ENCODE measurements around the gene KIF16B. TPM values are rescaled to one million over a fixed set of nuclear protein-coding genes. Genes with fewer than 3 reads are reported as not detected.

KIF16B gene
- total RNA-seq, 6 donors from 2014 or later: 18.4 to 114 (median 26.3) TPM

DNA sequence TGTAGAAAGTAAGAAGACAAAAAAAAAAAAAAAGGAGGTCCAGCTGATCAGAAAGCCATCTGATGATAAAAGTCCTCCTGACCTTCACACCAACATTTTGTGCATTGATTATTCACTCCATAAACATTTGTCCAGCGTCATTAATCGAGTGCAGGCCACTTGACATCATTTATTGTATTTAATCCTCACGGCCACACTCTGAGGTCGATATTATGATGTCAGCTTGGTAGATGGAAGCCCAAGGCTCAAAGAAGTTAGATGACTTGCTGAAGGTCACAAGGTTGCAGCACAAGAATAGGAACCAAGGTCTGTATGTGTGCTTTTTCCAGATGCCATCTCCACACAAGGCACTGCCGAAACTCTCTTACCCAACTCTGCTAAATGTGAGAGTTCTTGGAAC is 328.4 kb downstream of the KIF16B start:
- 87 to 92% methylated on average over 5 of the region's 5 CpGs for WGBS, 2 donors
- Histone ChIP-seq H3K4me3 (no peak overlapping the region), H3K36me3 (no peaks in the 10 kb centered on the region), H3K9me3 (peaks cover 0 to 7% (median 3%) of the 10 kb centered on the region in 4 donors), H3K27me3 (no peaks in the 10 kb centered on the region), H3K4me1 (no peaks in the 10 kb centered on the region), H3K27ac (no peak overlapping the region)
- ATAC-seq (ENCODE audit: low FRiP score in 2 of 2) (no peak), DNase-seq (no peak)
- no peak for TF ChIP-seq POLR2AphosphoS5 (IDR thresholded peaks at IDR 0.05)
- no peak for TF ChIP-seq POLR2A (IDR thresholded peaks at IDR 0.05)
- TF ChIP-seq, protein P1, sequence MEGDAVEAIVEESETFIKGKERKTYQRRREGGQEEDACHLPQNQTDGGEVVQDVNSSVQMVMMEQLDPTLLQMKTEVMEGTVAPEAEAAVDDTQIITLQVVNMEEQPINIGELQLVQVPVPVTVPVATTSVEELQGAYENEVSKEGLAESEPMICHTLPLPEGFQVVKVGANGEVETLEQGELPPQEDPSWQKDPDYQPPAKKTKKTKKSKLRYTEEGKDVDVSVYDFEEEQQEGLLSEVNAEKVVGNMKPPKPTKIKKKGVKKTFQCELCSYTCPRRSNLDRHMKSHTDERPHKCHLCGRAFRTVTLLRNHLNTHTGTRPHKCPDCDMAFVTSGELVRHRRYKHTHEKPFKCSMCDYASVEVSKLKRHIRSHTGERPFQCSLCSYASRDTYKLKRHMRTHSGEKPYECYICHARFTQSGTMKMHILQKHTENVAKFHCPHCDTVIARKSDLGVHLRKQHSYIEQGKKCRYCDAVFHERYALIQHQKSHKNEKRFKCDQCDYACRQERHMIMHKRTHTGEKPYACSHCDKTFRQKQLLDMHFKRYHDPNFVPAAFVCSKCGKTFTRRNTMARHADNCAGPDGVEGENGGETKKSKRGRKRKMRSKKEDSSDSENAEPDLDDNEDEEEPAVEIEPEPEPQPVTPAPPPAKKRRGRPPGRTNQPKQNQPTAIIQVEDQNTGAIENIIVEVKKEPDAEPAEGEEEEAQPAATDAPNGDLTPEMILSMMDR (IDR thresholded peaks at IDR 0.05): no peak

DNA sequence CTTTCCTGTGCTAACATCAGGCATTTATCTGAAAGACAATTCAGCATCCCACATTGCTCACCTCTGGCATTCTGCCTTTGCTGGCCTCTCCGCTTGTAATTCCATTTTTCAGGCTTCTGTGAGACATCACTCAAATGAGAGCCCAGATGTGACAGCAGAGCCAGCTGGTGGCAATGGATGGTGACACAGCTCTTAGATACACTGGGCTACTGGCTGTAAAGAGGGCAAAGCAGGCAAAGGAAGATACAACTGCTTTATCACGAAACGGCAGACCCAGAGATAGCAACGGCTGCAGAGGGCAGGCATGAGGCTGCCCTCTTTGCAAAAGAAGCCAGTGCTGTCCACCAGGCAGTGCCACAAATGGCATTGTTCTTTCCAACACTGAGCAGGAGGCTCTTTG is 329.8 kb downstream of the KIF16B start:
- Histone ChIP-seq H3K27me3 (no peaks in the 10 kb centered on the region), H3K4me1 (no peaks in the 10 kb centered on the region), H3K4me3 (no peak overlapping the region), H3K27ac (no peak overlapping the region), H3K9me3 (peaks cover 0 to 11% (median 4%) of the 10 kb centered on the region in 4 donors), H3K36me3 (no peaks in the 10 kb centered on the region)
- TF ChIP-seq, protein P1 (IDR thresholded peaks at IDR 0.05): no peak
- no peak for TF ChIP-seq EP300 (IDR thresholded peaks at IDR 0.05)
- no peak for TF ChIP-seq POLR2AphosphoS5 (IDR thresholded peaks at IDR 0.05)
- no peak for TF ChIP-seq POLR2A (IDR thresholded peaks at IDR 0.05)
- WGBS, 2 donors: 72 to 81% methylated on average over 4 of the region's 4 CpGs
- no peak for ATAC-seq (ENCODE audit: low FRiP score in 2 of 2)
- DNase-seq: no peak

DNA sequence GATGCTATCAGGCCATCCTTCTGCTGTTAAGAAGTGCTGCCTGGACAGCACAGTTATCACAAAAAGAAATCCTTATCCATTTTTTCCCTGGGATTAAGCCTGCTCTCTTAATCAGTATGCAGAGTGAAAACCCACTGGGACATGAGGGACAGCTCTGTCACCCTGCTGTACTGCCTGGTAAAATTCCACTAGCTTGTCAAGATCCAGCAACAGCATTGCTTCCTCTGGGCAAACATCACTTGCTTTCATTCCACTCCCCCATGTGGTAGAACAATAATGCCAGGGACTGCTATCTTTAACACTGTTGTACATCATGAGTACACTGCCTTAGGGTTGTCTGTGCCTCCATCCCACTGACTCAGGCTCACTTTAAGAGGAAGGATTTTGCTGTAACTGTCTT is 331.3 kb downstream of the KIF16B start:
- Histone ChIP-seq H3K27ac (no peak overlapping the region), H3K27me3 (no peaks in the 10 kb centered on the region), H3K9me3 (peaks cover 0 to 14% (median 8%) of the 10 kb centered on the region in 4 donors), H3K4me1 (no peaks in the 10 kb centered on the region), H3K4me3 (no peak overlapping the region), H3K36me3 (no peaks in the 10 kb centered on the region)
- TF ChIP-seq EP300 (IDR thresholded peaks at IDR 0.05): no peak
- TF ChIP-seq, protein P1 (IDR thresholded peaks at IDR 0.05): no peak
- no peak for TF ChIP-seq POLR2A (IDR thresholded peaks at IDR 0.05)
- TF ChIP-seq POLR2AphosphoS5 (IDR thresholded peaks at IDR 0.05): no peak
- no peak for DNase-seq
- ATAC-seq (ENCODE audit: low FRiP score in 2 of 2): no peak

DNA sequence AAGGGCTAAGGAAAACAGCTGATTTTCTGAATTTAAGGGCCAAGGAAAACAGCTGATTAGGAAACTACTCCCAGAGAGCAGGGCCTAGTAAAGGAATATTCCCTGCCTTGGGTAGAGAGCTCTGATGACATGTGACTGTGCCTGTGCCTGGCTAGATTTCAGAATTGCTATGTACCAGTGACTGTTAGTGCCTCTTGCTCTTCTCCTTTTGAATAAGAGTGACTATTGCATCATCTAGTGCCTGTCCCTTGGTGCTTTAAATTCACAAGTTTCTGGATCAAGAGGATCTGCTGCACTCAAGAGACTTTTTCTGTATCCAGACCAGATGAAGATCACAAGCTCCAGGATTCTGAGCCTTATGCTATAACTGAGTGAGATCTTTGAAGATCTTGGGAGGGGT is 332.9 kb downstream of the KIF16B start:
- Histone ChIP-seq H3K27me3 (no peaks in the 10 kb centered on the region), H3K36me3 (no peaks in the 10 kb centered on the region), H3K4me3 (no peak overlapping the region), H3K9me3 (peaks cover 0 to 14% (median 8%) of the 10 kb centered on the region in 4 donors), H3K4me1 (no peaks in the 10 kb centered on the region), H3K27ac (no peak overlapping the region)
- TF ChIP-seq POLR2A (IDR thresholded peaks at IDR 0.05): no peak
- no peak for TF ChIP-seq EP300 (IDR thresholded peaks at IDR 0.05)
- no peak for TF ChIP-seq POLR2AphosphoS5 (IDR thresholded peaks at IDR 0.05)
- TF ChIP-seq, protein P1 (IDR thresholded peaks at IDR 0.05): no peak
- DNase-seq: no peak
- ATAC-seq (ENCODE audit: low FRiP score in 2 of 2): no peak

DNA sequence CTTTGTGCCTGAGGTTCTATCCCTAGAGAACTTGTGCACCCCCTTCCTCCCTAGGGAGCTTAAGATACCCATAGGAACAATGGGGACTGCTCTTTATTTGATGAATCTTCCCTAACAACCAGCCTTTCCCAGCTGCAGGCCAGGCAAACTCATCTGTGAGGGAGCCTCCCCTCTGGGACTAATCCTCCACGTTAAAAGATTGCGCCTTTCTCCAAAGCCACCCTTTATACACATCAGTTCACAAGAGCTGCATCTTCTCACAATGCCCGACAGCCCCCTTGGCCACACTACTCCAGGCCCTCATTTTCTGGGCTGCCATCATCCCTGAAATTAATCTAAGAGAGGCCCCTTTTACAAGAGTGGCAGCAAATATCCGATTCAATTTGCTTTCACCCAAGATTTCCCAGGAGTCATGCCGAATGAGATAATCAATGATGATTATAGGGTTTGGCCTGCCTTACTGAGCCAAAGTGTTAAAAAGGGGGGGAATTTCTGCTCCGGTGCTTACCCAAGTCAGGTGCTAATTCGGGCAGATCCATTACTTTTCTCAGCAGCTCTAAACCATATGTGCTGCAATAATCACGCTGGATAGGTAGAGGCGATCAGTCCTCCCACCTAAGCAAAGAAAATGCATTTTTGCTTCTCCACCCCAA is 336.5 kb downstream of the KIF16B start:
- Histone ChIP-seq H3K27ac (no peak overlapping the region), H3K4me1 (no peaks in the 10 kb centered on the region), H3K36me3 (no peaks in the 10 kb centered on the region), H3K27me3 (no peaks in the 10 kb centered on the region), H3K4me3 (no peak overlapping the region), H3K9me3 (peaks cover 0 to 14% (median 8%) of the 10 kb centered on the region in 4 donors)
- 91 to 97% methylated on average over 9 of the region's 9 CpGs for WGBS, 2 donors
- ATAC-seq (ENCODE audit: low FRiP score in 2 of 2) (no peak), DNase-seq (no peak)
- TF ChIP-seq POLR2AphosphoS5 (IDR thresholded peaks at IDR 0.05): no peak
- TF ChIP-seq EP300 (IDR thresholded peaks at IDR 0.05): no peak
- TF ChIP-seq, protein P1 (IDR thresholded peaks at IDR 0.05): no peak
- no peak for TF ChIP-seq POLR2A (IDR thresholded peaks at IDR 0.05)
